Pulmonary artery endothelial cell (primary cell): ENCODE measurements around the gene CCDC88B. TPM values are rescaled to one million over a fixed set of nuclear protein-coding genes. Genes with fewer than 3 reads are reported as not detected.

ENCODE experiments used
- DNase-seq: peaks from one replicate; pipeline ENCODE4 v3.0.0-alpha.2; 2011; ENCODE audit warnings: low read depth, low spot score
- total RNA-seq: library from RNA; depleted of rRNA; stranded (reverse); fragments of >200 nt; gene quantifications from 2 replicates; pipeline ENCODE4 v1.2.3, GENCODE V29; 2014

Gene CCDC88B, protein sequence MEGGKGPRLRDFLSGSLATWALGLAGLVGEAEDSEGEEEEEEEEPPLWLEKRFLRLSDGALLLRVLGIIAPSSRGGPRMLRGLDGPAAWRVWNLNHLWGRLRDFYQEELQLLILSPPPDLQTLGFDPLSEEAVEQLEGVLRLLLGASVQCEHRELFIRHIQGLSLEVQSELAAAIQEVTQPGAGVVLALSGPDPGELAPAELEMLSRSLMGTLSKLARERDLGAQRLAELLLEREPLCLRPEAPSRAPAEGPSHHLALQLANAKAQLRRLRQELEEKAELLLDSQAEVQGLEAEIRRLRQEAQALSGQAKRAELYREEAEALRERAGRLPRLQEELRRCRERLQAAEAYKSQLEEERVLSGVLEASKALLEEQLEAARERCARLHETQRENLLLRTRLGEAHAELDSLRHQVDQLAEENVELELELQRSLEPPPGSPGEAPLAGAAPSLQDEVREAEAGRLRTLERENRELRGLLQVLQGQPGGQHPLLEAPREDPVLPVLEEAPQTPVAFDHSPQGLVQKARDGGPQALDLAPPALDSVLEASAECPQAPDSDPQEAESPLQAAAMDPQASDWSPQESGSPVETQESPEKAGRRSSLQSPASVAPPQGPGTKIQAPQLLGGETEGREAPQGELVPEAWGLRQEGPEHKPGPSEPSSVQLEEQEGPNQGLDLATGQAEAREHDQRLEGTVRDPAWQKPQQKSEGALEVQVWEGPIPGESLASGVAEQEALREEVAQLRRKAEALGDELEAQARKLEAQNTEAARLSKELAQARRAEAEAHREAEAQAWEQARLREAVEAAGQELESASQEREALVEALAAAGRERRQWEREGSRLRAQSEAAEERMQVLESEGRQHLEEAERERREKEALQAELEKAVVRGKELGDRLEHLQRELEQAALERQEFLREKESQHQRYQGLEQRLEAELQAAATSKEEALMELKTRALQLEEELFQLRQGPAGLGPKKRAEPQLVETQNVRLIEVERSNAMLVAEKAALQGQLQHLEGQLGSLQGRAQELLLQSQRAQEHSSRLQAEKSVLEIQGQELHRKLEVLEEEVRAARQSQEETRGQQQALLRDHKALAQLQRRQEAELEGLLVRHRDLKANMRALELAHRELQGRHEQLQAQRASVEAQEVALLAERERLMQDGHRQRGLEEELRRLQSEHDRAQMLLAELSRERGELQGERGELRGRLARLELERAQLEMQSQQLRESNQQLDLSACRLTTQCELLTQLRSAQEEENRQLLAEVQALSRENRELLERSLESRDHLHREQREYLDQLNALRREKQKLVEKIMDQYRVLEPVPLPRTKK (N-terminal part only)
- 0.88 and 1.6 TPM in 2 replicates for total RNA-seq

DNA sequence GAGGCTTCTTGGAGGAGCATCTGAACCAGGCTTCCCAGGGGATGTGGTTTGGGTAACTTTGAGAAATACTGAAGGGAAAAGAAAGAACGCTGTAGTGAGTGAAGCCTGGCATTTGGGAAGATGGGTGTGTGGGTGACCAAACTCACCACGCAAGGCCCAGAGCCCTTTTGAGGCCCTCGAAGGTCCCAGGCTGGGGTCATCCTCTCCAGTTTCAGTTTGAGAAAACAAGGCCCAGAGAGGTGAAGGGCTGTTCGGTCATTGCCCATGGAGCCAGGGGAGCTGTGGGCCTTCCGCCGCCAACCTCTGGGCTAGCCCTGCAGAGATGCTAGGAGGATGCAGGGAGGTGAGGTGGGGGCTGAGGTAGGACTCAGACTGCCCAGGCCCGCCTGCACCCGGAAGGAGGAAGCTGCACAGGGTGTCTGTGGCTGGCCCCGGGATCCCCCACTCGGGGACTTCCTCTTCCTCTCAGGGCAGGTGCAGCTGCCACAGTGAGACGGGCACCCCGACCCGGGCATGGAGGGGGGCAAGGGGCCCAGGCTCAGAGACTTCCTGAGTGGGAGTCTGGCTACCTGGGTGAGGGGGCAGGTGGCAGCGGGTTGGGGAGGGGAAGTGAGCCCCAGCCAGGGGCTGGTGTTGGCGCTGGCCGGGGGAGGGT lies at the start of gene CCDC88B:
CCDC88B (plus strand) TSS at position 451 of the 655 bp plus-strand sequence; CDS start at position 514, 63 bp downstream.
- DNase-seq = no peak

DNA sequence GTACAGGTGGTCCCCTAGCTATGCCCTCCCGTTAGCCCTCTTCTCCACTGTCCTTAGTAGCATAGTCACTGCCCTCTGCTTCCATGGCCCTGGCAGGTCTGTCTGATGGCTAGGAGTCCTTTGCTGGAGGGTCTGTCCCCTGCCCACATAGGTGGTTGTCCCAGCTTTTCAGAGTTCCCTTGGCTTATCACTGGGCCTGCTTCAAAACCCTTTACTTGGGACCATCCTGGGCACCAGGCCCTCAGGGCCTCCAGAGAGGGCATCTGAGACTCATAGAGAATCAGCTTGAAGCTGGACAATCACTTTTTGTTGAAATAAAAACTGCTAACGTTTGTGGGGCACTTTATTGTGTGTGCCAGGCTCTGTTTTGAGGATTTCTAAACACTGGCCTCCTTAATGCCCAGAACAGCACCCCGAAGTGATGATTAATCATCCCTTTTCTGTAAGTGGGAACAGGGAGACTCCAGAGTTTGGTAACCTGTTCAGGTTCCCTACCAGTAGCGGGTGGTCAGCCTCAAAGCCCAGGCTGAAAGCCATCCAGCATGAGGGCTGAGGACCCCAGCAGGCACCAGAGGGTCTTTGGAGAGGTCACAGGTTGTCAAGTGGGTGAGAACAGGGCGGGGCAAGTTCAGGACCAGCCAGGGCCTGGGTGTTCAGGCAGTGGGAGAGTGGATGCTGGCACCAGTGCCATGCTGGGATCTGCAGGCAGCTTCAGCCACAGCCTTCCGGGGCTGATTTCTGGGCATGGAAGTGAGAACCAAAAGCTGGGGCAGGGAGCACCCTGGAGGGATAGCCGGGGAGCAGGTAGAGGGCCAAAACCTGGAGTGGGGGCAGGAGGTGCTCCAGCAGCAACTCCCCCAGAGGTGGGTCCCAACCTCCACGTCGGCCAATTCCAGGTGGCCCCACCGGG lies 49.4 kb upstream of the CCDC88B start:
- no peak for DNase-seq

DNA sequence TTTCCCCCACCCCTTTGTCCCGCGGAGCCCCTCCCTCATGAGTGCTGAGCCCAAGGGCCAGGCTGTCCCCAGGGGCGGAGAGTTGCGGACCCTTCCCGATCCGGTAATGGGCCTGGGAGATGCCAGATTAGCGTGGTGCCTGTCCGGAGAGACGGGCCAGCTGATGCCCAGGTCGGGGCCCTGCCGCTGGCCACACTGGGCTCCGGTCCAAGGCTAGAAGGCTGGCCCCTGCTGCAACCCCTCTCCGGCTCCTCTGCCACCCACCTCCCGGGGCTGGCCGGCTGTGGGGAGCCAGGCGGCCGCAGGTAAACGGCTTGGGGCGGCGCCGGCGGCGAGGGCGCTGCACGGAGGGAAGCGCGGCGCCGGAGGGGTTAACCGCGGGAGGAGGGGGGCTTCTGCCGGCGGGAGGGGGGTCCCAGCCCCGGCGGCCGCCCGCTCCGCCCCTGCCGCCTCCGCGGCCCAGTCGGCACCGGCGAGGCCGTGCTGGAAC lies 48.7 kb upstream of the CCDC88B start, which contains the start of gene KCNK4:
KCNK4 (plus strand) TSS at position 41 of the 490 bp plus-strand sequence. CDS start 1,717 bp downstream, outside the sequence.
- no peak for DNase-seq

DNA sequence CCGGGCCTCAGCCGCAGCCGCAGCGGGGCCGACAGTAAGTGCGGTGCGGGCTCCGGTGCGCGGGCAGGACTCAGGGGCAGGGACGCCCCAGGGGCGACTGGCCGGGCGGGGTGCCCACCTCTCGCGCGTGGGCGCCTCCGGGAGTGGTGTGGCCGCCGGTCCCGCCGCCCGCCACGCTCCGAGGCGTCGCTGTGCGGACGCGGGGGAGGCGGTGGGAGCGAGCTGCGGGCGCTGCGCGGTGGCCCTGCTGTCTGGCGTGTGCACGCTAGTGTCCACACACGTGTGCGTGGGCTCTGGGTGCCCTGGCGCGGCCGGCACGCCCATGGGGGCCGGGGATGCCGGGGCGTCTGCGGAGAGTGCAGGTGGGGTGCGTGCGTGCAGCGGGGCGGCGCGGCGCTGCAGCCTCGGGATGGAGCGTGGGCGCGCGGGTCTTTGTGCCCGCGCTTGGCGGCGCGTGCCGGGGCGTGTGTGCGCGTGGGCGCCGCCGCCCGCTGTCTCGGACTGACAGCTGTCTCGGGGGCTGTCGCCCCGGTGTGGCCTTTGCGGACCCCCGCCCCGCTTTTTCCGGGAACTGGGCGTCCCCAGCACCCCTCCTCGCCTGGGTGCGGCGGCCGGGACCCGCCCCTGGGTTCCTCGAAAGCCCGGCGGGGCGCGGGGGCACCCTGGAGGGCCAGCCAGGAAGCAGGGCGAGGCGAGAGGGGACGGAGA lies 48.1 kb upstream of the CCDC88B start:
- no peak for DNase-seq

DNA sequence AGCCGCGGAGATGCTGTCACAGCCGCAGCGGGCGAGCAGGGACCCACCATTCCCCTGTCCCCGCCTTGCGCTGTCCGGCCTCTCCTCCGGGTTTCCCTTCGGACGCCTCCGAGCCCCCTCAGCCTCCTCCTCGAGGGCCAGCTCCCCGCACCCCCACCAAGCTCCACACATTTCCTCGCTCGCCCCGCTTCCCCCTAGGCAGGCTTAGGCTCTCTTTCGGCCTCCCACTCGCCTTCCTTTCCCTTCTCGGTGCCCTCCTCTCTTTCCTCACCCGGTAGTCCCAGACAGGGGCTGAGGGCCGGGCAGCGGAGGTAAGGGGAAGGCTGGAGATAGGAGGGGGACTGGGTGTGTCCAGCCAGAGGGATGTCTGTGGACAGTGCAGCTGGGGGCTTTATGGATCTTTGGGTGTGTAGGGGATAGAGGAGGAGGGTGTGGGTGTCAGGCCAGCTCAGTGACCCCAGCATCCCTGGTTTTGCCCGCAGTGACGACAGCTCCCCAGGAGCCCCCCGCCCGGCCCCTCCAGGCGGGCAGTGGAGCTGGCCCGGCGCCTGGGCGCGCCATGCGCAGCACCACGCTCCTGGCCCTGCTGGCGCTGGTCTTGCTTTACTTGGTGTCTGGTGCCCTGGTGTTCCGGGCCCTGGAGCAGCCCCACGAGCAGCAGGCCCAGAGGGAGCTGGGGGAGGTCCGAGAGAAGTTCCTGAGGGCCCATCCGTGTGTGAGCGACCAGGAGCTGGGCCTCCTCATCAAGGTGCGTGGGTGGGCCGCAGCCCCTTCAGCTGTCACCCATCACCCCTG lies 47.3 kb upstream of the CCDC88B start:
- no peak for DNase-seq

DNA sequence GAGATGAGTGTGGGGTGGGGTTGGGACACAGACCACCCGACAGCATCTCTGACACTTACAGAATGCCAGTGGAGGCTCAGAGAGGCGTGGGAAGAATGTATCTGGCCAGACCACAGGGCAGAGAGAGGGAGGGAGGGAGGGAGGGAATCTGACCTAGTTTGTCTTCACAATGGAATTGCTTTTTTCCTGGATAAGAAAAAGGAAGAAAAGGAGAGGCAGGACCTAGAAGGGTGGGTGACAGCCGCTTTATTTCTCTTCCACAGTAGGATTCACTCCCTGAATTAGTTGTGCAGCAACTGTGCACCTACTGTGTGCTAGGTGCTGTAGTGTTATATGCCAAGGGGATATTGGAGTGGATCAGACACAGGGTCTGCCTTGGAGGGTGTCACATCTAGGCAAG lies 45.2 kb upstream of the CCDC88B start:
- DNase-seq = no peak

DNA sequence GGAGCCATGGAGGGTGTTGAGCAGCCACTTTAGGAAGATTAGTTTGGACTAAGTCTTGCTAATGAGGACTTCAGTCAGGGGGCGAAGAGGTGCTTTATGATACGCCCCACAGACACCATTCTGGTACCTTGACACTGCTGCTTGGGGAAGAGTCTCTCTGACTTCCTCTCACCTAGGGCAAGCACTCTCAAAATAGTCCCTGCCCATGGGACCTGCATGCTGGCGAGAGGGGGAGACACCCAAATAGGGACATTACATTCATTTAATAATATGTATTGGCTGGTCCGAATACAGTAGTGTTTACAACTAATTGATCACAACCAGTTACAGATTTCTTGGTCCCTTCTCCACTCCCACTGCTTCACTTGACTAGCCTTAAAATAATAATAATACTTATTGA lies 44.2 kb upstream of the CCDC88B start:
- no peak for DNase-seq

DNA sequence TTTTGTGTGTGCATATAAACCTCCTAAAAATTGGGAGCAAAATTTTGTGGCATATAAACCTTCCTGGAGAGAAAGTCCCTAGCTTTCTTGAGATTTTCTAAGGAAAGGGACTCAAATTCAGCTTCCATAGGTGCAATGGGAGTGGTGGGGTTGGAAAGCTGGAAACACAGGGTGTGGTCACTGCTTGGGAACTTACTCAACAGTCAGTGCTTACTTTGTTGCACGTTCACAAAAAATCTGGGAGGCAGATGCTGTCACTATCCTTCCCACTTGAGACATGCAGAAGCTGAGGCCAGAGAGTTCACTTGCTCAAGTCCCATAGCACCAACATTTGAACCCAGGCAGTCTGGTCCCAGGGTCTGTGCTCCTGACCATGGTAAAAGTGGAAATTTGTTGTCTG lies 43.8 kb upstream of the CCDC88B start:
- DNase-seq = no peak

DNA sequence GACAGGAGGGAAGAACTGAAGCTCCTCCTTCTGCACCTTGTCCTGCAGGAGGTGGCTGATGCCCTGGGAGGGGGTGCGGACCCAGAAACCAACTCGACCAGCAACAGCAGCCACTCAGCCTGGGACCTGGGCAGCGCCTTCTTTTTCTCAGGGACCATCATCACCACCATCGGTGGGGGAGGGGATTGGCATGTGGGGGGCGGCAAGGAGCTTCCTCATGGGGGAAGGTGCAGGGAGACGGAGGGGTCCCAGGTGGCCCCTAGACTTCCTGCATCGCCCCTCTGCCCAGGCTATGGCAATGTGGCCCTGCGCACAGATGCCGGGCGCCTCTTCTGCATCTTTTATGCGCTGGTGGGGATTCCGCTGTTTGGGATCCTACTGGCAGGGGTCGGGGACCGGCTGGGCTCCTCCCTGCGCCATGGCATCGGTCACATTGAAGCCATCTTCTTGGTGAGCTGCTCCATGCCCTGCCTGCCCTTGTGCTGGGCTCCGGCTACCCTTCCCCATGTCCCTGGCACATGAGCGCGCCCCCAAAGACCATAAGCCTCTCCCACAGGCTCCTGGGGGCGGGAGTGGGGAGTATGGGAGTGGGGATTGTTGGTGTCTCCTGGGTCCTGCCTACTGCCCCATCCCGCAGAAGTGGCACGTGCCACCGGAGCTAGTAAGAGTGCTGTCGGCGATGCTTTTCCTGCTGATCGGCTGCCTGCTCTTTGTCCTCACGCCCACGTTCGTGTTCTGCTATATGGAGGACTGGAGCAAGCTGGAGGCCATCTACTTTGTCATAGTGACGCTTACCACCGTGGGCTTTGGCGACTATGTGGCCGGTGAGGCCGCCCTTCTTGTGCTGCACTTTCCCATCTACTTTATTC lies 42.9 kb upstream of the CCDC88B start:
- DNase-seq = no peak

DNA sequence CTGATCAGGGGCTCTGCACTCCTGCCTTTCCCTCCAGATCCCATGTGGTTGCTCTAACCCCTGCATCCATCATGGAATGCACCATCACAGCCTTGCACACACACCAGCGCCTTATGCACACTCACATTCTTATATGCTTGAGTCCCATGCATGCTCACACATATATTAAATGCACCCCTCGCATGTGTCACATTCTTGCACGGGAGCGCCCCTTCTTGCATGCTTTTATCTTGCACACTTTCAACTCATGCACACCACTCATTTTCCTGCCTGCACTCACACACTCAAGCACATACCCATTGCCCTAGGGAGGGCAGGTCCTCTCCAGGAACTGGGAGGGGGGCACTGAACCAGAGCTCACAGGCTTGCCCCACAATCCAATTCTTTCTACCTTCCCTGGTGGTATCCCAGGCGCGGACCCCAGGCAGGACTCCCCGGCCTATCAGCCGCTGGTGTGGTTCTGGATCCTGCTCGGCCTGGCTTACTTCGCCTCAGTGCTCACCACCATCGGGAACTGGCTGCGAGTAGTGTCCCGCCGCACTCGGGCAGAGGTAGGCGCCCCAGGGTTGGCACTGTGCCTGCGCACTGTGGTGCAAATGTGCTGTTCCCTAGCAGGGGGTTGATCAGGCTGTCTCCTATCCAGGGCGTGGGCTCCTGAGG lies 42.2 kb upstream of the CCDC88B start:
- no peak for DNase-seq

DNA sequence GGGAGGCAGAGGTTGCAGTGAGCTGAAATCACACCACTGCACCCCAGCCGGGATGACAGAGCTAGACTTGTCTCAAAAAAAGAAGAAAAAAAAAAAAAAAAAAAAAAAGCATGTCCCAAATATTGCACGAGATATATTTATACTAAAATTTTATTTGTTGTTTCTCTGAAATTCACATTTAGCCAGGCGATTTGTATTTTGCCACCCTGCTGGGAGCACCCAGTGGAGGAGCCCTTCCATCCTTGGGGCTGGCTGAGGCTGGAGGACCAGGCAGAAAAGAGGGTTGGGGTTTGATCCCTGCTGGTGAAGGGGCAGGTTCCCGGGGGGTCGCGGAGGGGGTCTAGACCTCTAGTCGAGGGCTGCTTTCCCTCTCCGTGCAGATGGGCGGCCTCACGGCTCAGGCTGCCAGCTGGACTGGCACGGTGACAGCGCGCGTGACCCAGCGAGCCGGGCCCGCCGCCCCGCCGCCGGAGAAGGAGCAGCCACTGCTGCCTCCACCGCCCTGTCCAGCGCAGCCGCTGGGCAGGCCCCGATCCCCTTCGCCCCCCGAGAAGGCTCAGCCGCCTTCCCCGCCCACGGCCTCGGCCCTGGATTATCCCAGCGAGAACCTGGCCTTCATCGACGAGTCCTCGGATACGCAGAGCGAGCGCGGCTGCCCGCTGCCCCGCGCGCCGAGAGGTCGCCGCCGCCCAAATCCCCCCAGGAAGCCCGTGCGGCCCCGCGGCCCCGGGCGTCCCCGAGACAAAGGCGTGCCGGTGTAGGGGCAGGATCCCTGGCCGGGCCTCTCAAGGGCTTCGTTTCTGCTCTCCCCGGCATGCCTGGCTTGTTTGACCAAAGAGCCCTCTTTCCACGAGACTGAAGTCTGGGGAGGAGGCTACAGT lies 40.8 kb upstream of the CCDC88B start:
- no peak for DNase-seq

DNA sequence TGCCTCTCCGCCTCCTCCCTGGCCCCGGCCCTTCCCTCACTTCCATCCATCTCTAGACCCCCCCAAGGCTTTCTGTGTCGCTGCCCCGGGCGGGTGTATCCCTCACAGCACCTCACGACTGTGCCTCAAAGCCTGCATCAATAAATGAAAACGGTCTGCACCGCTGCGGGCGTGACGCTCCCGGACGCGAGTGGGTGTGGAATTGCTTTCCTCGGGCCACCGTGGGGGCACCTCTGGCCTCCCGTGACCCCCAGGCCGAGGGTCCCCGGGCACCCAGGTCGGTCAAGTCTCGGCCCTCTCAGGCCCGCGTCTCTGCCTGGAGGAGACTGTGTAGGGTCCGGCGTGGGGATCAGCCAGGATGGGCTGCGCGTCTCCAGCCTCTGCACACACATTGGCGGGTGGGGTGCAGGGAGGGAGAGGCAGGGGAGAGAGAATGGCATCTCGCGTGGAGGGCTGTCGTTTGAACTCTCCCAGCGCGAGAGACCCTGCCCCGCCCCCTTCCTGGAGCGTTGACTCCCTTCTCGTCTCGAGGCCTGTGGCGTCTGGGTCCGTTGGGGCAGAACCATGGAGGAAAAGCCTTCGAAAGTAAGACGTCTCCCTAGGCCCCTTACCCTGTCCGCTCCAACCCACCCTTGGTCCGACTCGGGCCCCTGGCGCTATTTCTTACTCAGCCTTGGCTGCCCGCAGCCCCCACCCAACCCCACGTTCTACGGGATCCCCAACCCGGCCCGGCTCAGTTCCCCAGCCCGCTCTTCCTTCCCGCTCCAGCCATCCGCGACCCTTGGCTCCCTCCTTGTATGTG lies 40.0 kb upstream of the CCDC88B start, which contains the start of gene CATSPERZ:
CATSPERZ (plus strand) TSS at position 512 of the 802 bp plus-strand sequence; CDS start at position 565, 53 bp downstream.
- DNase-seq = no peak

DNA sequence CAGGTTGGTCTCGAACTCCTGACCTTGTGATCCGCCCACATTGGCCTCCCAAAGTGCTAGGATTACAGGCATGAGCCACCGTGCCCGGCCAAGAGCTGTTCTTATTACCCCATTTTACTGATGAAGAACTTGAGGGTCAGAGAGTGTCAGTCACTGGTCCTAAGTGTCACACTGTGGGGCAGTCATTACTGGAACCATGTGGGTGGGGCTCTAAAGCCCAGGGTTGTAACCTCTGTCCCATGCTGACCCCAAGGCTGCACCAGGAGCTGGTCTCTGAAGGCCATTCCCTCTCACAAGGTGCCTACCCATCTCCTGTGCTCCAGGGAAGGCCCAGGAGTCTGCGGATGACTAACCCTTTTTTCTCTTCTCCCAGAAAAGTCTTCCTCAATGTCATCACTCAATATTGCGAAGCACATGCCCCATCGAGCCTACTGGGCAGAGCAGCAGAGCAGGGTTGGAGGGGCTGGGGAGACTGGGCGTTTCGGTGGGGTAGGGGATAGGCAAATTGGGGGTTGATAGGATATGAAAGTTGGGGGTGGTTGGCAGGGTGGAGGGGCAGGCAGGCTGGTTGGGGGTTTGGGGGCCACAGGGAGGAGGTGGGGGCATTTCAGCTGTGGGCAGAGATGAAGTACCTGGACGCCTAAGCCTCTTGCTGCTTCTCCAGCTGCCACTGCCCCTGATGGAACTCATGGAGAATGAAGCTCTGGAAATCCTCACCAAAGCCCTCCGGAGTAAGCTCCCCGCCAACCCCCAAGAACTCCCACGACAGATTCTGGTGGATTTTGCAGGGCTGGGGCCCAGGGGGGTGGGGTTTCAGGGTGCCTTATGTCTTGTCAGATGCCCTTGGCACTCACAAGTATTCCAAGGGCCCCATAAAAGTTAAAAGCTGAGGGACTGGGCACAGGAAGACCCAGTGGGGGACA lies 36.6 kb upstream of the CCDC88B start:
- no peak for DNase-seq

DNA sequence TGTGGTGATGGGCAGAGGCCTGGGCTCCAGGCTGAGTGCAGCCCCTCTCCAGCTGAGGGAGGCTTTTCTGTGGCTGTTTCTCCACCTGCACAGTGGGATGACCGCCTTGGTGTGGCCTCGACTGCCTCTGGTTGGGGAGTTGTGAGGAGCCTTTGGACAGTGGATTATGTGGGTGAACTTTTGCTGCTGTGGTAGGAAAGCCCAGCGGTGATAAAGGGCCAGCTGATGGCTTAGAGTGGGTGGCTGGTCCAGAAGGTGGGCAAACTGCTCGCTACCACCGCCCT lies 36.0 kb upstream of the CCDC88B start:
- DNase-seq = no peak
